Astrocyte of the spinal cord (primary cell): ENCODE data around the gene AOPEP.

Source experiments
- DNase-seq: peaks from one replicate; pipeline ENCODE4 v3.0.0; 2011; ENCODE audit warnings: low read depth, low spot score
- H3K4me3 ChIP-seq: 2 replicates; pipeline ENCODE4 v1.5.1; 2011; ENCODE audit warnings: low read depth, mild to moderate bottlenecking, low read length, moderate library complexity
- CTCF ChIP-seq: IDR thresholded peaks from 2 replicates; pipeline ENCODE4 v1.5.1; 2012; ENCODE audit warnings: low read depth, mild to moderate bottlenecking, low read length, inconsistent platforms
- in situ Hi-C: cut with HindIII; loops from 2 replicates; pipeline ENCODE4 v1.10.0; 2017; ENCODE audit warnings: low sequenced_read_pairs

Gene AOPEP

GRCh38 chr9:94783102-94783682 lies 56.7 kb downstream of the AOPEP start:
- TF ChIP-seq CTCF, result peak; percentile 73
- peak; percentile 87 for DNase-seq
- H3K4me3 ChIP-seq, result no peak overlapping the region
- in situ Hi-C loops, result no loop called here

GRCh38 chr9:94783928-94784327 lies 57.4 kb downstream of the AOPEP start:
- DNase-seq, result no peak
- in situ Hi-C loops, result no loop called here
- no peak overlapping the region for H3K4me3 ChIP-seq
- no peak for TF ChIP-seq CTCF

- in situ Hi-C loops, result no loop called here
- no peak for TF ChIP-seq CTCF
- DNase-seq, result no peak
- H3K4me3 ChIP-seq, result no peak overlapping the region
These were observed 59.0 kb downstream of the AOPEP start for GRCh38 chr9:94785215-94786169.

- DNase-seq, result no peak
- TF ChIP-seq CTCF, result no peak
- H3K4me3 ChIP-seq, result no peak overlapping the region
- in situ Hi-C loops, result no loop called here
These were observed 60.1 kb downstream of the AOPEP start for GRCh38 chr9:94786586-94786985.

- no peak for DNase-seq
- in situ Hi-C loops, result no loop called here
- TF ChIP-seq CTCF, result no peak
- H3K4me3 ChIP-seq, result no peak overlapping the region
These were observed 60.8 kb downstream of the AOPEP start for GRCh38 chr9:94787266-94787665.

- in situ Hi-C loops, result no loop called here
- no peak overlapping the region for H3K4me3 ChIP-seq
- no peak for DNase-seq
- no peak for TF ChIP-seq CTCF
These were observed 62.1 kb downstream of the AOPEP start for GRCh38 chr9:94788570-94789105.
